HG03175 (cell line): Measurements from ENCODE around the gene SUZ12.
"Not testable (repeated sequence)": the region's sequence is repeated elsewhere in the genome, so short reads cannot be mapped to it uniquely, and the experiment has no call there.

ENCODE experiments used
- ATAC-seq: cut with Tn5 transposase; IDR thresholded peaks from one replicate; pipeline ENCODE4 v1.9.1; 2021; ENCODE audit warnings: mild to moderate bottlenecking, moderate library complexity; ENCODE audit not compliant: unreplicated experiment

SUZ12 gene

DNA sequence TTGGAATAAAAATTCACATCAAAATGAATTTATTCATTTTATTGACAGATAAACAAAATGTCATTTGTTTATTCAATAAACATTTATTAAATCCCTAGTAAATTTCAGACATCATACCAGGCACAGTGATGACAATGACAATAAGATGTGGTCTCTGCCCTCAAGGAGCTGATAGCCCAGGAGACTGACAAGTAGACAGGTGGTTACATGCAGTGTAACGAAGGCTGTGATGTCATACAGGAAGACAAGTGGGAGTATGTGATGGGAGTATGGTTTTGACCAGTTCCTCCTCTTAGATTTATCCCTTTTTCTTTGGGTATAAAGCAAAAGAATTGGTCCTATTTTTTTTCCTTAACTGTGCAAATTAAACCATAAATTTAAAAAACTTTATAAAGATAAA, 97.0 kb downstream of the SUZ12 start:
- ATAC-seq: not testable (repeated sequence)

DNA sequence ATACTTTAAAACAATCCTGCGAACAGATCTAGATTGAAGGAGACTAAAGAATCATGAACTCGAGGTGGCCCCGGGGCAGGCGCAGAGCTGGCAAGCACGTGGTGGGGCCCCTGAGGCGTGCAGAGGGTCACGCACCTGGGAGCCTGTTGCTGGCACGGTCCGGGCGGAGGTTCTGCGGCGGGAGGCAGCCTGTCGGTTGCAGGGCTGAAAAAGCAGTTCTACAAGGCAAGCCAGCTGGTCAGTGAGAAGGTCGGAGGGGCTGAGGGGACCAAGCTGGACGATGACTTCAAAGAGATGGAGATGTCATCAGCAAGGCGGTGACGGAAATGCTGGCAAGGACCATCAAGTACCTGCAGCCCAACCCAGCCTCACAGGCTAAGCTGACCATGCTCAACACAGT, 103.4 kb downstream of the SUZ12 start:
- not testable (repeated sequence) for ATAC-seq

DNA sequence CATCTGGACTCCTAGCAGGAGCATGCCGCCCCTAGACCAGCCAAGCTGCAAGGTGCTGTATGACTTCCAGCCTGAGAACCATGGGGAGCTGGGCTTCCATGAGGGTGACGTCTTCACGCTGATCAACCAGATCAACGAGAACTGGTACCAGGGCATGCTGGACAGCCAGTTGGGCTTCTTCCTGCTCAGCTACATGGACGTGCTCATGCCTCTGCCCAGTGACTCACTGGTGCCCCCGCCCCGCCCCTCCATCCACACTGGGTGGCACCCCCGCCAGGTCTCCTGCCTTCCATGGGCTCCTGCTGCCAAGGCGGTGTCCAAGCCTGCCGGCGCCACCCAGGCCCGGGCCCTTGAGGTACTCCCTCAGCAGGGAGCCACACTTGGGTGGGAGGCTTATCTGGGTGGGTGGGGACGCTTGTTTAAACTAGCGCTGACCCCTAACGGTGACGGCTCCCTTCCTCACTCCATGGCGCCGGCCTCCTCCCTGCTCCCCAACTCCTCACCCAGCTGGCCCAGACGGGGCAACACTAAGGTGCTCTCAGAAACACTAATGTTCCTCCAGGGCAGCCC, 104.6 kb downstream of the SUZ12 start:
- not testable (repeated sequence) for ATAC-seq

DNA sequence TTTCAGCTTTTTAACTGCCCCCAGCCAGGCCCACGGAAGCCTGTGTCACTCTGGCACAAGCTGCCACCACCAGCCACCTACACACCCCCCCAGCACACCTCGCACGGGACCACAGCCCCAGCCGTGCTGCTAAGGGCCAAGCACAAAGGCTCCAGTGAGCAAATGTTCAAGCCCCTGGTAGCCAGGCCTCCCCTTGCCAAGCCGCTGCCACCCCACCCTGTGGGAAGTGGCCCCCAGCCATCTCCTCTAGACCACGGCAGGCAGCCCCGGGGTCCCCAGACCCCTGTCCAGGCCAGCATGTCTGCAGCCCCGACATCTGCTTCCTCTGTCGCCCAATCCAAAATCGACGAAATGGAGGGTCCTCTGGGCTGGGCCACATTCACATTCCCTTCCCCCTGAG, 105.5 kb downstream of the SUZ12 start:
- not testable (repeated sequence) for ATAC-seq

DNA sequence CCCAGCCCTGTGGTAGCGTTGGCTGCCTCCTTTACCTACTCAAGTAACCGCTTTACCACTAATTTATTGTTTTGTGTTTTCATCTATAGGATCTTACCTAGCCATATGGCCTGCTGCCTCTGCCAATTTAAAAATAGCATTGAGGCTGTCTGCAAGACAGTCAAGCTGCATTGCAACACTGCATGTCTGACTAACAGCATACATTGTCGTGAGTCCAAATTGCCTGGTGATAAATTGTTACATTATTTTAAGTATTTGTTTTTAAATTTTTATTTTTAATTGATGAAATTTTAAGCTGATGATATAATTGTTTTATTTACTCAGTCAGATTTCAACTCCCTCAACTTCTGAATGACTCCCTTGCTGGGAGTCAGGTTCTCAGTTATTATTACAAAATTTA, 108.8 kb downstream of the SUZ12 start:
- ATAC-seq: not testable (repeated sequence)

DNA sequence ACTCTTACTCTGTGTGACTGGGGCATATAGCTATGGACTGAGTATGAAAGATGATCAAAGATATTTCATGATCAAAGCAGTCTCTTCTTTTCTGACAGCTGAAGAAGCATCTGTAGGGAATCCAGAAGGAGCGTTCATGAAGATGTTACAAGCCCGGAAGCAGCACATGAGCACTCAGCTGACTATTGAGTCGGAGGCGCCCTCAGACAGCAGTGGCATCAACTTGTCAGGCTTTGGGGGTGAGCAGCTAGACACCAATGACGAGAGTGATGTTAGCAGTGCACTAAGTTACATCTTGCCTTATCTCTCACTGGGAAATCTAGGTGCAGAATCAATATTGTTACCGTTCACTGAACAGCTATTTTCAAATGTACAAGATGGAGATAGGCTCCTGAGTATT, 110.9 kb downstream of the SUZ12 start:
- ATAC-seq: not testable (repeated sequence)
